Esophagus (tissue), 2 donors: ENCODE measurements around the gene DACH1. TPM values are rescaled to one million over a fixed set of nuclear protein-coding genes. Genes with fewer than 3 reads are reported as not detected.
"Not testable (repeated sequence)": the region's sequence is repeated elsewhere in the genome, so short reads cannot be mapped to it uniquely, and the experiment has no call there.

Experiments
- H3K27ac ChIP-seq, 2 donors: one replicate each; pipeline ENCODE4 v1.5.1; 2013; ENCODE audit warnings: low read depth in 2 of 2, mild to moderate bottlenecking in 2 of 2, inconsistent platforms in 1 of 2, low read length in 1 of 2, moderate library complexity in 1 of 2
- H3K27me3 ChIP-seq, 2 donors: one replicate each; pipeline ENCODE4 v1.6.1; 2013; ENCODE audit warnings: low read length in 2 of 2, control low read depth in 1 of 2, mild to moderate bottlenecking in 1 of 2; ENCODE audit not compliant: insufficient read depth in 2 of 2, control insufficient read depth in 1 of 2
- H3K36me3 ChIP-seq, 2 donors: one replicate each; pipeline ENCODE4 v1.6.1; 2013; ENCODE audit warnings: low read length in 1 of 2; ENCODE audit not compliant: control insufficient read depth in 2 of 2, insufficient read depth in 2 of 2
- H3K4me1 ChIP-seq, 2 donors: one replicate each; pipeline ENCODE4 v1.6.1; 2013; ENCODE audit warnings: low read length in 1 of 2; ENCODE audit not compliant: control insufficient read depth in 2 of 2, insufficient read depth in 2 of 2
- H3K4me3 ChIP-seq, 2 donors: one replicate each; pipeline ENCODE4 v1.5.1; 2013; ENCODE audit warnings: low read length in 2 of 2, mild to moderate bottlenecking in 2 of 2, low read depth in 1 of 2, moderate library complexity in 1 of 2
- H3K9me3 ChIP-seq, 2 donors: one replicate each; pipeline ENCODE4 v1.6.1; 2013; ENCODE audit warnings: mild to moderate bottlenecking in 2 of 2, low read depth in 1 of 2, low read length in 1 of 2, moderate library complexity in 1 of 2; ENCODE audit not compliant: control insufficient read depth in 2 of 2, insufficient read depth in 1 of 2
- WGBS, 2 donors: extraction: QIAGEN DNeasy Blood & Tissue Kit; methylation state at CpG; one replicate each; pipeline ENCODE4 v1.1.7; 2013; 5-methylcytosine and 5-hydroxymethylcytosine counted together
- polyA plus RNA-seq, 2 donors: library from polyadenylated mRNA; stranded (reverse); fragments of 200-250 nt; gene quantifications; one replicate each; pipeline ENCODE4 v1.2.3, GENCODE V29; 2013
- donor health status: healthy with polysubstance abuse.
- donor health status: Bipolar disorder and iron deficiency.

The DACH1 gene
- polyA plus RNA-seq, 2 donors, result 0.16 TPM

DNA sequence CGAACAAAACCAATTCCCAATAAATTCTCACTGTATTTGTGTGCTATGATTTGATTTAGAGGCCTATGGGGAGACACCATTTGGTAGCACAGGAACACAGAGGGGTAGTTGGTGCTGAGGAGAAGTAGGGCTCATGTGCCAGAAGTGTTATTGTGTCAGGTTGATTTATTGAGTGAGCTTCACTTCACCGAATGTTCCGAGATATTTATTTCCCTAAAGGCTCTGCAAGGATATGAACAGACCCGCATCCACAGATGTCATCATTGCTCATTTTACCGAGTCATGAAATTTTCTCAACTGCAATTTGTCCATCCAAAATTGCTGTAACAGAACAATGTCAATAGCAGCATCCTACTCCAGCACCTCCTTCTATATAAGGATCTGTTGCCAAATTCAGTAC lies 69.5 kb downstream of the DACH1 start:
- no peaks in the 10 kb centered on the region for H3K9me3 ChIP-seq
- WGBS, 2 donors, result 54 to 70% methylated on average over 5 of the region's 5 CpGs

DNA sequence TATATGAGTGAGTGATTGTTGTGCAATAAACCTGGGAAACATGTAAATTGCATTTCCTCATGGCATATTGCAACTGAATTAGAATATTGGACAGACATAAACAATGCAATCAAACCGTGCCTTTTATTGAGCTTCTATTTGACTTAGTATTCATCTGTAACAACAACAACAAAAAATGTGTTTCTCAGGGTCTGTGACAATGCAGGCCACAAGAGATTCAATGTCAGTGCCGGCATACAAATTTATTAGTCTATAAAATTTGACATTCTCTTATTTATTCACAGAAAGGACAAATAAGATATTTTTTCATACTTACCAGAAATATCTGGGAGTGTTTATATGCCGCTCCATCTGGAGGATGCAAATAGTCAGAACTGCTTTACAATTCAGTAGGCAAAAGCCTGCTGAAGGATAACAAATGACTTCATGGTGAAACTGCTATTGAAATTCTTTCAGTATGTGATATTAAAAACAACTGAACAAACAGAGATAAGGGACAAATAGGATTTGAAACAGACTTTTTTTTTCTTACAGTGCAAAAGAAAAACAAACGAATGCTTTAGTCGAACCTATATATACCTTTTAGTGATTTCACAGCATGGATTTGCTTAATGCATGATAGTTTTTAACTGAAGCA lies 77.2 kb downstream of the DACH1 start:
- no peaks in the 10 kb centered on the region for H3K27me3 ChIP-seq
- WGBS, 2 donors, result 57 to 68% methylated on average over 5 of the region's 5 CpGs
- no peaks in the 10 kb centered on the region for H3K4me1 ChIP-seq
- no peaks in the 10 kb centered on the region for H3K9me3 ChIP-seq
- H3K4me3 ChIP-seq, result no peak overlapping the region
- no peak overlapping the region for H3K27ac ChIP-seq
- no peaks in the 10 kb centered on the region for H3K36me3 ChIP-seq

More for the DNA sequence above, 69.5 kb downstream of the DACH1 start:
- Histone ChIP-seq H3K27me3 (no peaks in the 10 kb centered on the region), H3K27ac (no peak overlapping the region), H3K4me3 (no peak overlapping the region), H3K4me1 (no peaks in the 10 kb centered on the region), H3K36me3 (no peaks in the 10 kb centered on the region)

DNA sequence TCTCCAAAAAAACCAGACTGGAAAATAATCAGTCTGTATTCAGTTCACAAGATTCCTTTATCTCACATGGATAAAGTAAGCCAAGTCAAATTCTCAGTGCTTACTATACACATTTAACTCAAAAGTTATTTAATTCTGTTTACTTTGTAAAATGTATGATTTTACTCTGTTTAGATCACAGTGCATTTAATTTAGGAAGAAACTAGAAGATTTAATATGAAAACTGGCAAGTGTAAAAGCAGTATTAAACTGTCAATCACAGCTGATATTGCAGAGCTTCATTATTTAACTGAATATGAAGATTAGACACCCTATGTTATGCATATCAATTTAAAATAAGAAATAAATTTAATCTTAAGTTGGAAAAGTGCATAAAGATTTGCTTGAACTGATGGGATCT lies 78.0 kb downstream of the DACH1 start:
- Histone ChIP-seq H3K27ac (no peak overlapping the region), H3K9me3 (no peaks in the 10 kb centered on the region), H3K4me1 (no peaks in the 10 kb centered on the region), H3K4me3 (no peak overlapping the region), H3K27me3 (no peaks in the 10 kb centered on the region), H3K36me3 (no peaks in the 10 kb centered on the region)

DNA sequence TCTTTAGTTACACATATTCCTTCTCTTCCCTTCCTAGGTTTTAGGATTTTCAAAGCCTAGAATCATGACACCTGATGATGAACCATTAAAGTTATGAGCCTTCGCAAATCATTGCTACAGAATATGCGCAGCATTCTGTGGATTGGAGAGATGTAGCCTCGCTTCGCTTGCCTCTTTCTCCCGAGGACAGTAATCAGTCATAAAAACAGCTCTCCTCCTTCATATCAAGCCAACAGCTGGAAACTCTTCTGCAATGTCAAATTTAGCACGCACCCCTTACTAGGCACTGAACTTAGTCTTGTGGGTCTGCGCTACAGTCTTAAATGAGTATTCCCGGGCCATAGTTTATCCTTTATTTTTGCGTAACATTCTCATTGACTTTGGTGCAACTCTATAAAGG lies 79.6 kb downstream of the DACH1 start:
- Histone ChIP-seq H3K4me1 (no peaks in the 10 kb centered on the region), H3K27ac (no peak overlapping the region), H3K9me3 (no peaks in the 10 kb centered on the region), H3K4me3 (no peak overlapping the region), H3K36me3 (no peaks in the 10 kb centered on the region), H3K27me3 (no peaks in the 10 kb centered on the region)
- WGBS, 2 donors, result 82 to 84% methylated on average over 9 of the region's 9 CpGs

DNA sequence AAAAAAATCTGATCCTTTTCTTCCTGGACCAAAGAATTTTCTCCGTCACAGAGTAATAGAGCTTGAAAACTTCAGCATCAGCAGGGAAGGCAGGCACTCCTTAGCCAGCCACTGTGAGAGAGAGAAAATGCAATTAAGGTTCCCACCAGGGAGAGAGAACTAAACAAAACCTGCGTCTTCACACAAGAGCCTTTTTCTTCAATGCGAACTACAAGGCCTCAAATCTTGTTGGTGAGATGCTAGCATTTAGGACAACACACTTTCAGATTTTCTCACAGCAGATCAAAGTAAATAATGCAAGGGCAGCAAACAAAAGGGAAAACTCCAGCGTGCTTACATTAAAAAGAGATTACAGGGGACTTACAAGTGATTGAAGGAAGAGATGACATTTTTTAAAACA lies 80.1 kb downstream of the DACH1 start:
- Histone ChIP-seq H3K27me3 (no peaks in the 10 kb centered on the region), H3K4me1 (no peaks in the 10 kb centered on the region), H3K27ac (no peak overlapping the region), H3K36me3 (no peaks in the 10 kb centered on the region), H3K4me3 (no peak overlapping the region), H3K9me3 (no peaks in the 10 kb centered on the region)
- WGBS, 2 donors, result 67 to 70% methylated on average over 4 of the region's 4 CpGs

DNA sequence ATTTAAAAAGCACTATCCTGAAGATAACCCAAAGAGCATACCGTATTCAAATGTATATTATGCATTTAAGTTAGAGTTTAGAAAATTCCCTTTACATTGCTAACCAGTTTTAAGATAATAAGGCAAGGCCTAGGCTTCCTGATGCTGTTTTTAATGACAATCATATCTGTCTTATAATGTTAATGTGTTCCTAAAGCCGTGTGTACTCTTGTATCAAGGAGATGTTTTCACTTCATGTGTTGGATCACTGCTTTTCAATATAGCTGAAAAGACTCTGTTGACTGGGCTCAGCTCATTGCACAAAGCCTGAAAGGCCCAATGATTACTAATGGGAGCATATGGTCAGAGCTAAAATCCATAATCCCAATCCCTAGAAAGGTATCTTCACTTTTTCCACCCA lies 81.6 kb downstream of the DACH1 start:
- 71 to 73% methylated on average over 2 of the region's 2 CpGs for WGBS, 2 donors
- no peaks in the 10 kb centered on the region for H3K27me3 ChIP-seq
- H3K4me1 ChIP-seq, result no peaks in the 10 kb centered on the region
- no peak overlapping the region for H3K27ac ChIP-seq
- no peaks in the 10 kb centered on the region for H3K9me3 ChIP-seq
- H3K4me3 ChIP-seq, result no peak overlapping the region
- H3K36me3 ChIP-seq, result no peaks in the 10 kb centered on the region

DNA sequence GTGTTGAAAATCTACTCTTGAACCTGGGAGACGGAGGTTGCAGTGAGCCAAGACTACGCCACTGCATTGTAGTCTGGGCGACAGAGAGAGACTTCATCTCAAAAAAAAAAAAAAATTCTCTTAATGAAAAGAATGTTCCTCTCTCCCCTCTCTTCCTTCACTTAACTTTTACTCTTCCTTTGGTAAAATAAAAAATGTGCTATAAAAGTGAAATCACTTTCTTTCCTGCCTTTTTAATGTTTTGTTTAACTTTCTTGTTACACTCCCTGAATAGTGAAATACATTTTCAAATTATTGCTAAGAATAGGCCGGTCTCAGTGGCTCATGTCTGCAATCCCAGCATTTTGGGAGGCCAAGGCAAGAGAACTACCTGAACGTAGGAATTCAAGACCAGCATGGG lies 86.5 kb downstream of the DACH1 start:
- 86 to 93% methylated on average over 5 of the region's 5 CpGs for WGBS, 2 donors

DNA sequence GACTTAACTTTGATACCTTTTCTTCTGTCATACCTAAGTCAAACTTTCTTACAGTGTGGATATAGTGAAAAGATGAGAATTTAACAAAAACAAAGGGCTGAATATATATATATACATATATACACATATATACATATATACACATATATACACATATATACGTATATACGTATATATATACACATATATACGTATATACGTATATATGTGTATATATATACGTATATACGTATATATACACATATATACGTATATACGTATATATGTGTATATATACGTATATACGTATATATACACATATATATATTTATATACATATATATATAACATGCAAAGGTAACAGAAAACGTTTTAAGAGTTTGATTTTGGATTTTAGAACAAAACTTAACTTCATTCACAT lies 88.0 kb downstream of the DACH1 start:
- H3K27me3 ChIP-seq, H3K9me3 ChIP-seq, H3K4me1 ChIP-seq, H3K27ac ChIP-seq, H3K4me3 ChIP-seq, H3K36me3 ChIP-seq: not testable (repeated sequence)
- WGBS, 2 donors, result 85 to 90% methylated on average over 11 of the region's 11 CpGs

More for the DNA sequence above, 86.5 kb downstream of the DACH1 start:
- Histone ChIP-seq H3K4me3 (no peak overlapping the region), H3K27me3 (no peaks in the 10 kb centered on the region), H3K9me3 (no peaks in the 10 kb centered on the region), H3K36me3 (no peaks in the 10 kb centered on the region), H3K4me1 (no peaks in the 10 kb centered on the region), H3K27ac (no peak overlapping the region)

DNA sequence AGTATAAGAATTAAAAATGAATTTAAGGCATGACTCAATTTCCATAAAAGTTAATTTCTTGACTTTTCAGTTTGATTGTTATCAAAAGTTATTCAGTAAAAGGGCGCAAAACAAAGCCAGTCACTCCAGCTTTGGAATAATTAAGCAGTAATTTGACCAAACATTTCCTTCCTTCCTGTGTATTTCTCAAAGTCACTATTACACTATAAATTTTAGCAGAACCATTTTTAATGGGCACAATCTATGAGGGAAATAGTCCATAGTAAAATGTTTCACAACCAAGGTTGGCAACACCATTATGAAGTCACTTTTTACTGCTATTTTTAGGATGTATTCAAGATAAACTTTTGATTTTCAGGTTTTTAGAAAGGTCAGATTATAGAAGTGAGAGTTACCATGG lies 91.0 kb downstream of the DACH1 start:
- no peaks in the 10 kb centered on the region for H3K27me3 ChIP-seq

DNA sequence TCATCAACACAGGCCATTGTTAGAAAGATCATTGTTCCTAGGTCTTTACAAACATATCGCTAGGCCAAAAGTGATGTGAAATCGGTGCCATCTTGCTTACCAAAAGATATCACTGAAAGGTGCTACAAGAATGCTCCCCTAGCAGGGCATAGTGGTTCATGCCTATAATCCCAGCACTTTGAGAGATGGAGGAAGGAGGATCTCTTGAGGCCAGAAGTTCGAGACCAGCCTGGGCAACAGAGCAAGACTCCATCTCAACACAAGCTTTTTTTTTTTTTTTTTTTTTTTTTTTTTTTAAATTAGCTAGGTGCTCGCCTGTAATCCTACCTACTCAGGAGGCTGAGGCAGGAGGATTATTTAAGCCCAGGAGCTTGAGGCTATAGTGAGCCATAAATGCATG lies 92.1 kb downstream of the DACH1 start:
- Histone ChIP-seq H3K4me3 (no peak overlapping the region), H3K36me3 (no peaks in the 10 kb centered on the region)
- 90 to 92% methylated on average over 4 of the region's 4 CpGs for WGBS, 2 donors

More for the DNA sequence above, 91.0 kb downstream of the DACH1 start:
- Histone ChIP-seq H3K27ac (no peak overlapping the region), H3K4me3 (no peak overlapping the region), H3K36me3 (no peaks in the 10 kb centered on the region), H3K4me1 (no peaks in the 10 kb centered on the region), H3K9me3 (no peaks in the 10 kb centered on the region)
- WGBS, 2 donors, result 85 to 86% methylated on average over 1 of the region's 1 CpG

More for the DNA sequence above, 92.1 kb downstream of the DACH1 start:
- no peaks in the 10 kb centered on the region for H3K4me1 ChIP-seq
- no peaks in the 10 kb centered on the region for H3K9me3 ChIP-seq
- no peak overlapping the region for H3K27ac ChIP-seq
- no peaks in the 10 kb centered on the region for H3K27me3 ChIP-seq
